Coronary artery (tissue), 2 donors: ENCODE data around the gene BAIAP2L2.
"Not testable (repeated sequence)": the region's sequence is repeated elsewhere in the genome, so short reads cannot be mapped to it uniquely, and the experiment has no call there.

Experiments
- DNase-seq: peaks from one replicate; pipeline ENCODE4 v3.0.0-alpha.2; 2017; ENCODE audit warnings: low spot score
- H3K27ac ChIP-seq, 2 donors: fragments of 200-600 bp; sonication (generic); one replicate each; pipeline ENCODE4 v1.5.1; 2016 to 2019
- H3K4me3 ChIP-seq: fragments of 200-600 bp; sonication (generic); 2 replicates; pipeline ENCODE4 v1.5.1; 2016; ENCODE audit warnings: mild to moderate bottlenecking, moderate library complexity
- CTCF ChIP-seq: fragments of 200-600 bp; sonication (generic); IDR thresholded peaks from one replicate; pipeline ENCODE4 v1.5.1; 2019; ENCODE audit warnings: antibody characterized with exemption

The BAIAP2L2 gene

DNA sequence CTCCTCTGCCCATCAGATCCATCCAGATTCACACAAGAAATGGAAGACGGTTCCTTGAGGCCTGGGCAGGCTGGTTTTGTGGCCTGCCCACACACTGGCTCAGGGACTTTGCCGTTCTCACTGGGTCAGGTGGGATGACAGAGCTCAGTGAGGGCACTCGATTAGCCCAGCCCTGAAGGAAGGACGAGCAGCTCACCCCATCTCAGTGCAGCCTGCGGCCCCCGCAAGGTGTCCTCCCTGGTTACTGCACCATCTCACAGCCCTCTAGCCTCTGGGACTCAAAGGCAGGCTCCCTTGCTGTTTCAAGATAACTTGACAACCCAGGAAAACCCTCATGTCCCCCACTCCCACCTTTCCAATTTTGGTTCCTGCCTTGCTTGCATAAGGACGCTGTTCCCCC lies 30.7 kb downstream of the BAIAP2L2 start:
- no peak overlapping the region for H3K27ac ChIP-seq
- TF ChIP-seq CTCF, result no peak
- no peak for DNase-seq

DNA sequence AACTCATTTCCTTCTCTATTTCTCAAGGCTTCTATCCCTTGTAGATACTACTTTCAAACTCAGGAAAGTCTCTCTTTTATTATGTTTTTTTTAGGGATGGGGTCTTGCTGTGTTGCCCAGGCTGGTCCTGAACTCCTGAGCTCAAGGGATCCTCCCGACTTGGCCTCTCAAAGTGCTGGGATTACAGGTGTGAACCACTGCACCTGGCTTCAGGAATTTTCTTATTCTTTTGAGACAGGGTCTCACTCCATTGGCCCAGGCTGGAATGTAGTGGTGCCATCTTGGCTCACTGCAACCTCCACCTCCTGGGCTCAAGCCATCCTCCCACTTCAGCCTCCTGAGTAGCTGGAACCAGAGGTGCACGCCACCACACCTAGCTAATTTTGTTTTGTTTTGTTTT lies 31.3 kb downstream of the BAIAP2L2 start:
- not testable (repeated sequence) for H3K4me3 ChIP-seq, DNase-seq, H3K27ac ChIP-seq

More for the DNA sequence above, 30.7 kb downstream of the BAIAP2L2 start:
- H3K4me3 ChIP-seq, result no peak overlapping the region

- no peak for TF ChIP-seq CTCF
- DNase-seq, result no peak
- H3K4me3 ChIP-seq, result no peak overlapping the region
- H3K27ac ChIP-seq, result no peak overlapping the region
These were observed 32.2 kb downstream of the BAIAP2L2 start for GRCh38 chr22:38078046-38078840.

DNA sequence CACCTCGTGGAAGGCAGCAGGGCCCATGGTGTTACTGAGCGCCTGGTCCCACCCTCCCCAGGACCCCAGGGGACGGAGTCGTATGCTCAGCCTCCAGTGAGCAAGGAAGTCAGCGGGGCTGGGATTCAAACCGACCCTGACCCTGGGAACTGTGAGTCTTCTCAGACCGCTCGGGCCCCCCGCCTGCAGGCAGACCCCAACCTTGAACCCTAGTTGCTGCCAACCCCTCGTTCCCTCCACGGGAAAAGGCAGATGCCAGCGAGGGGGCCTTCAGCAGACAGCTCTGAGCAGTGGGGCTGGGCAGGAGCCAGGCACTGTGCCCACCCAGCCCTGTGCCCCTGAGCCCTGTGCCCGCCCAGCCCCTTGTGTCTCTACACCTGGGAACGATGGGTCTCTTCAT lies 32.9 kb downstream of the BAIAP2L2 start:
- Histone ChIP-seq H3K4me3 (no peak overlapping the region), H3K27ac (no peak overlapping the region)
- no peak for TF ChIP-seq CTCF
- DNase-seq, result no peak

GRCh38 chr22:38077096-38077495 lies 33.4 kb downstream of the BAIAP2L2 start:
- no peak for TF ChIP-seq CTCF
- Histone ChIP-seq H3K27ac (no peak overlapping the region), H3K4me3 (no peak overlapping the region)
- DNase-seq, result no peak

- Histone ChIP-seq H3K4me3 (no peak overlapping the region), H3K27ac (no peak overlapping the region)
- no peak for DNase-seq
- TF ChIP-seq CTCF, result no peak
These were observed 34.5 kb downstream of the BAIAP2L2 start for GRCh38 chr22:38075961-38076360.

DNA sequence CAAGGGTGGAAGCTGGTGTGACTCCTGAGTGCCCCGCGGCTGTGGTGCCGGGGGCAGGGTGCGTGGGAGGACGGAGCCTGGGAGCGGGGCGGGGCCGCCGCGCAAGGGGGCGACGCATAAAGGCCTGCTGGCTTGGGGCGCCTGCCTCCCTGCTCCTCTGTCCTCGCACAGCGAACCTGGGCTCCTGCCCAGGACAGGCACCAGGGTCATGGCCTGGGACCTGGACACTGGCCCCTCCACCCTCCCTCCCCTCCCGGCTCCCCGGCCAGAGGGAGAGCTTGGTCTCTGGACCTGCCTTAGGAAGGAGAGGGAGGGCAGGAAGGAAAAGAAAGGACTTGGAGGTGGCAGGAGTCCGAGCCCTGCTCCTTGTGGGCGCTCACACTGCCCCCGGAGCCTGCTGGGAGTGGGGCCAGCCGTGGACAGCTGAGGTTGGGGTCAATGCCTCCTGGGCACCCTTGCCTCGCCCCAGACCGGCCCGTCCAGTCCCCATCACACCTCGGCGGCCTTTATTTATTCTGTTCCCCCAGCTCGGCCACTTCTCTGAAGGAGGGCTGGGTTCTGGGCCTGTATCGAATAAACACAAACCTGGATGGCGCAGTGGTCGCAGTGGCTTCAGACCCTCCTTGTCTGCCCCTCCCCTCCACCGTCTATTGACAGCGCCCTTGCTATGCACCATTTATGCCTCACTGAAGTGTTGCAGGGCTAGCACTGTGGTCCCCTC lies 35.2 kb downstream of the BAIAP2L2 start:
- no peak for DNase-seq
- no peak overlapping the region for H3K27ac ChIP-seq
- no peak for TF ChIP-seq CTCF

More for the DNA sequence above, 35.2 kb downstream of the BAIAP2L2 start:
- no peak overlapping the region for H3K4me3 ChIP-seq
